PC-3 (cell line): Measurements from ENCODE around the gene PTGES2. TPM values are rescaled to one million over a fixed set of nuclear protein-coding genes. Genes with fewer than 3 reads are reported as not detected.

Source experiments
- ATAC-seq: fragments of 200-7000 bp; cut with Tn5 transposase; 2 replicates; pipeline ENCODE4 v1.9.1; 2020; ENCODE audit warnings: mild to moderate bottlenecking, moderate library complexity
- BruUV-seq: library from RNA; stranded (reverse); fragments of 400-500 nt; replicated peaks from 2 replicates; lab custom pipeline; 2021; lab: Mats Ljungman, UMichigan
- CTCF ChIA-PET: fragments of 300-600 bp; sonication (Branson Sonifier 250); formaldehyde crosslinking; loops from one replicate; lab custom pipeline; 2022; ENCODE audit warnings: antibody characterized with exemption; lab: Charles Lee
- POLR2A ChIA-PET: fragments of 300-600 bp; sonication (Branson Sonifier 250); formaldehyde crosslinking; loops from one replicate; lab custom pipeline; 2022; ENCODE audit warnings: antibody characterized with exemption; ENCODE audit not compliant: unreplicated experiment; lab: Charles Lee
- DNase-seq: peaks from one replicate; pipeline ENCODE4 v3.0.0-alpha.2; 2015
- H2AFZ ChIP-seq: fragments of 300-600 bp; sonication (generic); 2 replicates; pipeline ENCODE4 v1.6.0; 2016; ENCODE audit warnings: antibody characterized with exemption, low read length
- H3F3A ChIP-seq: fragments of 300-600 bp; sonication (generic); one replicate; pipeline ENCODE4 v1.6.0; 2017; ENCODE audit warnings: antibody characterized with exemption, low read length, control low read depth, mild to moderate bottlenecking; ENCODE audit not compliant: unreplicated experiment
- H3K27ac ChIP-seq: fragments of 300-600 bp; sonication (generic); 2 replicates; pipeline ENCODE4 v1.5.1; 2016; ENCODE audit warnings: mild to moderate bottlenecking, low read length
- H3K27me3 ChIP-seq: fragments of 300-600 bp; sonication (generic); 2 replicates; pipeline ENCODE4 v1.6.1; 2016; ENCODE audit warnings: low read length, mixed read lengths
- H3K36me3 ChIP-seq: fragments of 300-600 bp; sonication (generic); 2 replicates; pipeline ENCODE4 v1.6.1; 2016; ENCODE audit warnings: low read depth, mixed run types, low read length, mixed read lengths
- H3K4me1 ChIP-seq: fragments of 300-600 bp; sonication (generic); 2 replicates; pipeline ENCODE4 v1.5.1; 2016; ENCODE audit warnings: low read length; ENCODE audit not compliant: insufficient read depth
- H3K4me2 ChIP-seq: fragments of 300-600 bp; sonication (generic); 2 replicates; pipeline ENCODE4 v1.6.0; 2016; ENCODE audit warnings: low read length
- H3K4me3 ChIP-seq: fragments of 300-600 bp; sonication (generic); 2 replicates; pipeline ENCODE4 v1.5.1; 2016; ENCODE audit warnings: mild to moderate bottlenecking, low read length, mixed read lengths
- H3K79me2 ChIP-seq: fragments of 300-600 bp; sonication (generic); 2 replicates; pipeline ENCODE4 v1.6.1; 2017; ENCODE audit warnings: low read length, mixed read lengths
- H3K9ac ChIP-seq: fragments of 300-600 bp; sonication (generic); 2 replicates; pipeline ENCODE4 v1.6.0; 2016; ENCODE audit warnings: mild to moderate bottlenecking, low read length
- H3K9me2 ChIP-seq: fragments of 300-600 bp; sonication (generic); replicated peaks from 2 replicates; pipeline ENCODE4 v1.6.1; 2016; ENCODE audit warnings: mixed run types, low read length, mixed read lengths
- H3K9me3 ChIP-seq: fragments of 300-600 bp; sonication (generic); 2 replicates; pipeline ENCODE4 v1.6.1; 2016; ENCODE audit warnings: low read length, mixed read lengths
- H4K20me1 ChIP-seq: fragments of 300-600 bp; sonication (generic); 2 replicates; pipeline ENCODE4 v1.6.1; 2016; ENCODE audit warnings: low read length, mixed read lengths
- EZH2 ChIP-seq: fragments of 300-600 bp; sonication (generic); IDR thresholded peaks from one replicate; pipeline ENCODE4 v1.6.1; 2017; ENCODE audit warnings: antibody characterized with exemption, mild to moderate bottlenecking, low read length; ENCODE audit not compliant: unreplicated experiment
- EZH2phosphoT487 ChIP-seq: fragments of 300-600 bp; sonication (generic); IDR thresholded peaks from 2 replicates; pipeline ENCODE4 v1.6.1; 2018; ENCODE audit warnings: mild to moderate bottlenecking, antibody characterized with exemption, low read length, borderline replicate concordance
- intact Hi-C: fragments of 100-400 bp; cut with micrococcal nuclease; formaldehyde crosslinking; loops from 2 replicates; pipeline ENCODE4 v1.9.0; 2023
- total RNA-seq: library from RNA; depleted of rRNA; stranded (reverse); fragments of >200 nt; gene quantifications from 2 replicates; pipeline ENCODE4 v1.2.3, GENCODE V29; 2014
- TF ChIP-seq, protein P1 (sequence below): fragments of 300-600 bp; sonication (generic); conservative IDR thresholded peaks from 2 replicates; pipeline ENCODE4 v1.5.1; 2017; ENCODE audit warnings: antibody characterized with exemption, low read depth, mild to moderate bottlenecking, low read length

PTGES2 gene
- total RNA-seq, 1 experiment from 2014 or later = 258 TPM

DNA sequence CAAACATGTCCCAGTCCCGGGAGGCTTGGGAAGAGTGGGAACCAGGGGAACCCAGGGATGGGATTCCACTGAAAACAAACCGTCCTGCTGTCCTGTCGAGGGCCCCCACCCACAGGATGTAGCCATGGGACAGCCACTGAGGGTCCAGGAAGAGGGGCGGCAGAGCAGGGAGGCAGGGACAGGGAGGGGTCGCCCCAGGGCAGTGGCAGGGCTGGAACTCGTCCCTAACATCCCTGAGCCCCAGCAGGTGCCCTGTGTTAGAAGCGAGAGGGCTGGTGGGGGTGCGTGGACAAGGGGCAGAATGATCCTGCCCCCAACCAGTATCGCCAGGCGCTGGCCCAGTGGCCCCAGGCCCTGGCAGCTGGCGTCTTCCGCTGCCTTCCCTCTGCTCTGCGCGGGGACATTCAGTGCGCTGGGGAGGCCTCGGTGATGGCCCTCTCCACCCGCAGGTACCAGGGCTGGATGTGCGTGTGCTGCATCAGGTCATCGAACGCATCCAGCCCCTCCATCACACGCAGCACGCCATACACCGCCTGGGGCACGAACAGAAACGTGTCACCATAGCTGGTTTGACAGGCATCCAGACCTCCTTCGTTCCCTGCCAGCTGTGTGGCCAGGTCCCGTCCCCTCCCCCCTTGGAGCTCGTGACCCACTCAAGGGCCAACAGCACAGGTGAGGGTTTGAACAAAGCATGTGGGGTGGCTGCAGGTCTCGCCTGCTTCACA lies 6.6 kb downstream of the PTGES2 start:
- Histone ChIP-seq H3K9me3 (no peaks in the 10 kb centered on the region), H3K9ac (no peak overlapping the region), H3K9me2 (no peaks in the 10 kb centered on the region), H3K27me3 (no peaks in the 10 kb centered on the region), H3K36me3 (peaks cover 11% of the 10 kb centered on the region), H4K20me1 (no peaks in the 10 kb centered on the region), H3K4me3 (no peak overlapping the region), H3K4me1 (peaks cover 7% of the 10 kb centered on the region), H3K27ac (no peak overlapping the region), H3K79me2 (peaks cover 14% of the 10 kb centered on the region), H3F3A (no peaks in the 10 kb centered on the region), H3K4me2 (no peak overlapping the region), H2AFZ (no peak overlapping the region)
- no peak for ATAC-seq
- BruUV-seq = no TSS peak
- DNase-seq = no peak
- POLR2A ChIA-PET = no interaction called here
- TF ChIP-seq, protein P1, sequence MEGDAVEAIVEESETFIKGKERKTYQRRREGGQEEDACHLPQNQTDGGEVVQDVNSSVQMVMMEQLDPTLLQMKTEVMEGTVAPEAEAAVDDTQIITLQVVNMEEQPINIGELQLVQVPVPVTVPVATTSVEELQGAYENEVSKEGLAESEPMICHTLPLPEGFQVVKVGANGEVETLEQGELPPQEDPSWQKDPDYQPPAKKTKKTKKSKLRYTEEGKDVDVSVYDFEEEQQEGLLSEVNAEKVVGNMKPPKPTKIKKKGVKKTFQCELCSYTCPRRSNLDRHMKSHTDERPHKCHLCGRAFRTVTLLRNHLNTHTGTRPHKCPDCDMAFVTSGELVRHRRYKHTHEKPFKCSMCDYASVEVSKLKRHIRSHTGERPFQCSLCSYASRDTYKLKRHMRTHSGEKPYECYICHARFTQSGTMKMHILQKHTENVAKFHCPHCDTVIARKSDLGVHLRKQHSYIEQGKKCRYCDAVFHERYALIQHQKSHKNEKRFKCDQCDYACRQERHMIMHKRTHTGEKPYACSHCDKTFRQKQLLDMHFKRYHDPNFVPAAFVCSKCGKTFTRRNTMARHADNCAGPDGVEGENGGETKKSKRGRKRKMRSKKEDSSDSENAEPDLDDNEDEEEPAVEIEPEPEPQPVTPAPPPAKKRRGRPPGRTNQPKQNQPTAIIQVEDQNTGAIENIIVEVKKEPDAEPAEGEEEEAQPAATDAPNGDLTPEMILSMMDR = no peak
- TF ChIP-seq EZH2 = no peak
- no peak for TF ChIP-seq EZH2phosphoT487
- CTCF ChIA-PET = no interaction called here
- intact Hi-C loops = no loop called here

DNA sequence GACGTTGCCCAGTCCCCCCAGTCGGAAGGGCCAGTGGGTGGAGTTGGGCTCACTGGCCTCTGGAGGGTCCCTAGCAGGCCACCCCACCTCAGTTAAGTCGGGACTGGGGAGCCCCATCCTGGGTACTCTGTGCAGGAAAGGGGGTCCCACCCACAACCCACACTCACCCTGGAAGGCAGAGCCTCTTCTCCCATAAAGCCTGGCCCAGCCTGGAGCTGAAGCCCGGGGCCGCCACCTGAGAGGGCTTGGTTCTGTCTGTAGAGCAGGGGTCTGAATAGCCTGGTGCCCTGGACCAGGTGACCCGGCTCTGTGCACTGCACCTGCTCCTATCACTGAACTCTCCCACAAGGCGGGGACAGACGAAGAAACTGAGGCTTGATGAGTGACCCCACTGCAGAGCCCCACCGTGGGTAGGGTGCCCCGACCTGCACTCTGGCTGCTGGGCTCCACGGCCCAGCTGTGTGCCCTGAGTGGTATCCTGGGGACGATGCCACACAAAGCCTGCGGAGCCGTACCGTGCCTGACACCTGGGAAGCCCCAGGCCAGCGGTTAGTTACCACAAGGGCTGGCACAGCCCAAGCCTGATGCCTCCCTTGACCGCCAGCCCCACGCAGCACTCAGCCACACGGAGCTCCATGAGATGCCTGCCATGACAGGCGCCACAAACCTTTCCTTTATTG lies 7.3 kb downstream of the PTGES2 start:
- ATAC-seq (no peak), DNase-seq (no peak)
- Histone ChIP-seq H3K36me3 (peaks cover 11% of the 10 kb centered on the region), H3F3A (no peaks in the 10 kb centered on the region), H3K79me2 (peaks cover 7% of the 10 kb centered on the region; the same call in 1 of the 2 replicates), H4K20me1 (no peaks in the 10 kb centered on the region), H2AFZ (no peak overlapping the region), H3K4me3 (no peak overlapping the region), H3K9me2 (no peaks in the 10 kb centered on the region), H3K4me1 (peaks cover 6% of the 10 kb centered on the region), H3K9me3 (no peaks in the 10 kb centered on the region), H3K9ac (no peak overlapping the region), H3K4me2 (no peak overlapping the region), H3K27me3 (no peaks in the 10 kb centered on the region), H3K27ac (no peak overlapping the region)
- no peak for TF ChIP-seq EZH2phosphoT487
- TF ChIP-seq, protein P1 = no peak
- no peak for TF ChIP-seq EZH2
- ChIA-PET POLR2A (no interaction called here), CTCF (no interaction called here)
- intact Hi-C loops = no loop called here
- BruUV-seq = no TSS peak
